Stimulated activated CD4-positive, alpha-beta T cell treated with anti-CD3 and anti-CD28 coated beads, Interleukin-15, amount 100 ng/mL, for 24 hours (primary cell): ENCODE measurements around the gene LEFTY2.
"Not testable (repeated sequence)": the region's sequence is repeated elsewhere in the genome, so short reads cannot be mapped to it uniquely, and the experiment has no call there.

ENCODE experiments used
- DNase-seq: peaks from one replicate; pipeline ENCODE4 v3.0.0-alpha.2; 2020

LEFTY2 gene, protein sequence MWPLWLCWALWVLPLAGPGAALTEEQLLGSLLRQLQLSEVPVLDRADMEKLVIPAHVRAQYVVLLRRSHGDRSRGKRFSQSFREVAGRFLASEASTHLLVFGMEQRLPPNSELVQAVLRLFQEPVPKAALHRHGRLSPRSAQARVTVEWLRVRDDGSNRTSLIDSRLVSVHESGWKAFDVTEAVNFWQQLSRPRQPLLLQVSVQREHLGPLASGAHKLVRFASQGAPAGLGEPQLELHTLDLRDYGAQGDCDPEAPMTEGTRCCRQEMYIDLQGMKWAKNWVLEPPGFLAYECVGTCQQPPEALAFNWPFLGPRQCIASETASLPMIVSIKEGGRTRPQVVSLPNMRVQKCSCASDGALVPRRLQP

DNA sequence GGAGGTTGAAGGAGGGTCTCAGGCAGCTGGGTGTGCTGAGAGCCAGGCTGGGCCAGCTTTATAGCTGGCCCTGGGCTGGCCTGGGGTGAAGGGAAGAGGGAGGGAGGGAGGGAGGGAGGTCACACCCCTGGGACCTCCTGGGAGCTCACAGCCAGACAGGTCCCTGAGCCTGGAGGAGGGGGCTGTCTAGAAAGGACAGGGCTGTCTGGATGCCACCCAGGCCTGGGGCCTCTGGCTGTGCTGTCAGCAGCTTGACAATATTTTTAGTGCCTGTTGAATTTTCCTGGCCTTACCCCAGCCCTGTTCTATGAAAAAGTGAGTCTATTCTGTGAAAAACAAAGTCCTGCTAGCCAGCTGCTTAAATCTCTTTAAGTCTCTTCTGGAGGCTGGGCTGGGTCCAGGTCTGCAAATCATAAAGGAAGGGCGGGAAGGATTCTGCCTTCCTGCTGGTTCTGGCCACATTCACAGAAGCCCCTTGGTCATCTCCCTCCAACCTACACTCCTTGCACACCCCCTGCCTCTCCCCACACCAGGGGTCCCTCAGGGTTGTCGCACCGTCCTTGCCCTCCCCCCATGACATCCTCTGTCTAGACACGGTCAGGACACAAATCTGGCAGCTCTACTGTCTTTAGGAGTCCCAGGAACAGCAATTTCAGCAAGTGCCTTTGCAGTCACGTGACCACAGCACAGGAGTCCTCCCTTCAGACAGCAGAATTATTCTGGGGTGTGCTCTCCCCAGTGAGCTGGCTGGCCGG, at the start of gene LEFTY2:
TSS of gene LEFTY2 (minus strand) at position 34 of the 755 bp plus-strand sequence. CDS start 80 bp downstream, outside the sequence.
- no peak for DNase-seq

DNA sequence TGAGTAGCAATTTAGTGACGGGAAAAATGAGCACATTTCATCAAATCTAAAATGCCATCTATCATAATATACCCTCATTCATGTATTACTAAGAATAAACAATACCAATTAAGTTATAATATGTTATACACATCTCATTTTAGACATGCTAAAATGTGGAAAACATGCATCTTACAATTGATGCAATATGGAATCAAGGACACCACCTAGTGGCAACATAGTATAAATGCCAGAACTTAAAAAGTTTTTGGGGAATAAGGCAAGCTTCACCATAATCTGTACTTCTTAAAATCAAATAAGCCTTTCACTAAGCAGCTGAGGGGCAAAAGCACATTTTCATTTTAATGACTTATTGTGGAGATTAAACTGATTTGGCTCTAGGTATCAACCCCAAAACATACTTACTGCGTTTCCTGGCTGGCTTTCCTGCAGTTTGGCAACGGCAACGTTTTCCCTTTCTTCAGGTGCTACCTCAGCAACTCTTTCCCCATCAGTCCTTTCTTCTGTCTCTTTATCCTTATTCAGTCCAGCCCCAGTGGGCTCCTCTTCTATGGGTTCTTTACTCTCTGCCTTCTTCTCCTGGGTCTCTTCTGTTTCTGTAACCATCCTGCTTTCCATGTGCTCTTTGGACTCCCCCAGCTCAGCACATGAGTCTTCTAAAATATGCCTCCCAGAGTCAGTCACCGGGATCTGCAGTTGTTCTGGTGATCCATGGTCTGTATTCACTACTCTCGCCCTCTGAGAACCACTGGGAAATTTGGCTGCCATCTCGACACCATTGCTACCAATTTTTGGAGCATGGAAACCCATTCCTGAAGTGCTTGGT, 46.7 kb upstream of the LEFTY2 start:
- DNase-seq, result no peak

DNA sequence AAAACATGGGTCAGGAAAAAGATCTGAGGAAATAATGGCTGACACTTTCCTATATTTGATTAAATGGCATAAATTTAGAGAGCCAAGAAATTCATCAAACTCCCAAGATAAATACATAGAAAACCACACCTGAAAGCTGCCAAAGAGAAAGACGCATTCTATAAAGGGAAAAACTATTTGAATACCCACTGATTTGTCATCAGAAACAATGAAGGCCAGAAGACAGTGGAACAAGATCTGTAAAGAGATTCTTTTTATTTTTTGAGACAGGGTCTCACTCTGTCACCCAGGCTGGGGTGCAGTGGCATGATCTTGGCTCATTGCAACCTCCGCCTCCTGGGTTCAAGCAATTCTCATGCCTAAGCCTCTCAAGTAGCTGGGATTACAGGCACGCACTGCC, 40.7 kb upstream of the LEFTY2 start:
- no peak for DNase-seq

DNA sequence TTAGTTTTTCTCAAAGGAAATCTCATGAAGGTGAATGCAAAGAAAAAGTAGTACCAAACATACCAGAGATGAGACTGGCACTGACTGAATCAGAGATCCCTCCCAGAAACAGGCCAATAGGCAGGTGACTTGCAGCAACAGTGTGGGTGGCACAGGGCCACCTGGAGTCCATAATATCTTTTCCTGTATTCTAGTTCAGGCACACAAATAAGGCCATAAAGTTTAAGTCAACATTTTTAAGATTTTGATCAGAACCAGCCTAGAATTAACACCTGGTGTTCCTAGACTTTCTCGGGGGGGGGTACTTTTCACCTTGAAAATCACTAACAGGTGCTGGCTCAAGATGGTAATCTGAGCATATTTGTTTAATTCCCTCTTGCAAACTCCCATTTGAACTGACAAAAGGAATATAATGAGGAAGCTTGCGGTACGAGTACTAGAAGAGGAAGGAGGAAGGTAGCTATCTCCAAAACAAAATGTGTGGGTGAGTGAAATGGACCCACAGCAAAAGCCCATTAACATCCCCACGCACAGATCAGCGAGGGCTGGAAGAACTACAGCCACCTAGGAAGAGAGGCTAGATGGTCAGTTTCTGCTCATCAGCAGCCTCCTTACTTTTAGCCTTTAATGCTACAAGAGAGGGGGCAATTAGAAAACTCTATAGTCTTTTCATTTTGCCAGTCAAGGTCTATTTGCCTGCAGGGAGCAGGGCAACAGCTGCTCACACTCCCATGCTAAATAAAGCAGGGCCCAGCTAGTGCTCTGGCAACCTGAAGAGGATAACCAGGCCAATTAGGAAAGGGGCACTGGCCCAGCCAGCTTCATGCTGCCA, 39.2 kb upstream of the LEFTY2 start:
- DNase-seq, result no peak

DNA sequence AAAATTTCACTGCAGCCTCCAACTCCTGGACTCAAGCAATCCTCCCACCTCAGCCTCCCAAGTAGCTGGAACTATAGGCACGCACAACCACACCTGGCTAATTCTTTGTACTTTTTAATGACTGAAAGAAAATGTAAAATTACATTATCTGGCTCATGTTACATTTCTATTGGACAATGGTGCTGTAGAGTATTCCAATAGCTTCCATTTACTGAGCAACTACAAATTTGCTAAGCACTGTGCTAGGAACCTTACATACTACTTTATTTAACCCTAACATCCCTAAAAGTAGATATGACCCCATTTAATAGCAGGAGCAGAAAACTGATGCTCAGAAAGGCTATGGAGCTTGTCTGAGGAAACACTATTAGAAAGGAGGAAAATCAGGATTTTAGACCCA, 38.4 kb upstream of the LEFTY2 start:
- DNase-seq, result no peak

DNA sequence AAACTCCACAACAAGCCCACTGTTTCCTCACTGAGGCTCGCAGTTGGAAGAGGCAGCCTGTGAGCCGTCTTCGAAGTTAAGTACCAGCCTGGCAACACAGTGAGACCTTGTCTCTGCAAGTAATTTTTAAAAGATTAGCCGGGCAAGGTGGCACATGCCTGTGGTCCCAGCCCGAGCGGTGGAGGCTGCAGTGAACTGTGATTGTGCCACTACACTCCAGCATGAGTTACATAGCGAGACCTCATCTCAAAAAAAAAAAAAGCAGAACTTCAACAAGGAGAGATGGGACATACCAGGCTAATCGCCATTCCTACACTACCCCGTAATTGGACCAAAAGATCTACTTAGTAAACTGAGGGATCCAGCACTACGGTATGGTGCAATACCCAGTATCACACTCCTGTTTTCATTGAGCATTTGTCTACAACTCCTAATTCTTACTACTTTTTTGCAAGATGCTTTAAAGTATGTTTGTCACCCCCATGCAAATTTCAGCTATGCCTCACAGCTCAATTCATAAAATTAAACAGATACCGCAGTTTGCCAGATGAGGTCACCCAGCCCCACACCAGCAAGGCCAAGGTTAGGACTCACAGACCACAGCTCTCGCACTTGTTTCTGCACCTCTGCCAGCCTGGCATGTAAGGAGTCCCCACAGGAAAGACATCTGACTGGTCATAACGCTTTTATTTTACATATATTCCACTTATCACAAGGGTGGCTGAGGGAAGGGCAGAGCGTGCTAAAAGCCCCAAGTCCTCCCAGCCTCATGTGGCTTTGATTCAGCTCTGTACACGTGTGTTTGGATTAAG, 37.1 kb upstream of the LEFTY2 start:
- no peak for DNase-seq

DNA sequence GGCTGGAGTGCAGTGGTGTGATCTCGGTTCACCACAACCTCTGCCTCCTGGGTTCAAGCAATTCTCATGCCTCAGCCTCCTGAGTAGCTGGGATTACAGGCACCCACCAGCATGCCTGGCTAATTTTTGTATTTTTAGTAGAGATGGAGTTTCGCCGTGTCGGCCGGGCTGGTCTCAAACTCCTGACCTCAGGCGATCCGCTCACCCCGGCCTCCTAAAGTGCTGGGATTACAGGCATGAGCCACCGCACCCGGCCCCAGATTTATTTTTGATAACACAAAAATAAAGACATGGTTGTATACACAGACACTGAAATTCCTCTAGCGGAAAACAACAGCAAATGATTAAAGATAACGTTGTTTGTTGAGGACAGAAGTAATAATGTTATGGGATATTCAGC, 34.1 kb upstream of the LEFTY2 start:
- not testable (repeated sequence) for DNase-seq

DNA sequence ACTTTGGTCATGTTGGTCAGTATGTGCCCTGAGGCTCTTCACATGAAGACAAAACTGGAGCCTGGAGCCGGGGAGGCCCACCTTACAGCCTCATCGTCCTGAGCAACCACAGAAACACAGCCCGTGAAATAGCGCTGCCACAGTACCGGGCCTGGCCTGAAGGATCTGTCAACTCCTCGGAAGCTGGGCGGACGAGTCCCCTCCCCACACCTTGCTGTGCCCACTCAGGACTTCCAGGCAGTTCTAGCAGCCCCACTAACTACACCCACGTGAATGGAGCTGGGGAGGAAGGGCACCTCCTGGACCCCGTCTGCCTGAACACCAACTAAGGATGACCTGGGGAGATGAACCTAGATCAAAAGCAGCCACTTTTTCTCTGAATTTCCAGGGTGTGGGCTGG, 33.4 kb upstream of the LEFTY2 start:
- DNase-seq, result no peak

DNA sequence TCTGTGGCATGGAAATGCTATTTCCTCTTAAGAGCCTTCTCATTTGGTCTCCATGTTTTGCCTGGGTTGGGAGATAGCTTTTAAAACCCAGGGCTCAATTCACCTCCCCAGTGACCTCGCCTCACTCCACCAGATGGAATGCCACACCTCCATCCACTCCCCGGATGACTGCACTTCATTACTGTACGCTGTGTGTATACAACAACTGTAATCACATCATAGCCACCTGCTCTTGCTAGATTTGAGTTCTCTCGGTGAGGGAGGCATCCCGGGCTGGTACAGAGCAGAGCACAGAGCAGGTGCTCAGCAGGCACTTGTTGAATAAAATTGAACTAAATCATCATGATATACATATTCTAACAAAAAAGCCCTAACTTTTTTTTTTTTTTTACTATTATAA, 32.1 kb upstream of the LEFTY2 start:
- DNase-seq, result no peak

DNA sequence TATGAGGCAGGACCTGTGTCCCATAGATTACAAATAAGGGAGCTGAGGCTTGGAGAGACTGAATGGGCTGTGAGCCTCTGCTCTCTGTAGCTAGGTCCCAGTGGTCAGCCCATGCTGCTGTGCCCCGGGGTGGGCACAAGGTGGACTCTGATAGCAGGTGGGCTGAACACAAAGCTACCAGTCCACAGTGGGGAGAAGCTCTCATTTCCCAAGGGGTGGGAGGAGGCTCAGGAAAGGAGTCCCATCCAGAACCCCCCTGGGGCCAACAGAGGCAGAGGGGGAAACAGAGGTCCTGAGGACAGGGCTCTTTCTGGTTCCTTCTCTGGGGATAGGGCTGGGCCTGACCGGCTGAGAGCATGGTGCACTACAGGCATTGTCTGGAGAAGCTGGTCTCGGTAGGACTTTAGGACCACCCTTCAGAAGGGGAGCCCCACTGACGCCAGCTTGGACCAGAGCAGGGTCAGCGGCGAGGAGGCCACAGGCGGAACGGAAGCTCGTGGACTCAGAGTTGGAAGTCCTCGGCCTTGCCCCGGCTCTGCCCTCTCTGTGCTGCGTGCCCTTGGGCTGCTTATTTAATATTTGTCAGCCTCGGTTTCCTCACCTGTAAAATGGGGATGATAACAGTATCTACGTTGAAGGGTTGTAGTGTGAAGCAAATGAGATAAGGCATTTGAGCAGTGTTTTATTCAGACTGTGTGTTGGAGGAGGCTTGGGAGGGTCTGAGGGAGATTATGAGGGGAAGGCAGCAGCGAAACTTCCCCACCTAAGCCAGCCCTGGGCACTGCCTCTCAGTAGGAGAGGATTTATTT, 31.5 kb upstream of the LEFTY2 start:
- no peak for DNase-seq

DNA sequence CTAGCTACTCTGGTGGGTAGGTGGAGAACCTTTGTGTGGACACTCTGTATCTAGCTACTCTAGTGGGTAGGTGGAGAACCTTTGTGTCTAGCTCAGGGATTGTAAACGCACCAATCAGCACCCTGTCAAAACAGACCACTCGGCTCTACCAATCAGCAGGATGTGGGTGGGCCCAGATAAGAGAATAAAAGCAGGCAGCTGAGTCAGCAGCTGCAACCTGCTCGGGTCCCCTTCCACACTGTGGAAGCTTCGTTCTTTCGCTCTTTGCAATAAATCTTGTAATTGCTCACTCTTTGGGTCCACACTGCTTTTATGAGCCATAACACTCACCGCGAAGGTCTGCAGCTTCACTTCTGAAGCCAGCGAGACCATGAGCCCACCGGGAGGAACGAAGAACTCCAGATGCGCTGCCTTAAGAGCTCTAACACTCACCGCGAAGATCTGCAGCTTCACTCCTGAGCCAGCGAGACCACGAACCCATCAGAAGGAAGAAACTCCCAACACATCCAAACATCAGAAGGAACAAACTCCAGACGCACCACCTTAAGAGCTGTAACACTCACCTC, 29.7 kb upstream of the LEFTY2 start:
- not testable (repeated sequence) for DNase-seq

DNA sequence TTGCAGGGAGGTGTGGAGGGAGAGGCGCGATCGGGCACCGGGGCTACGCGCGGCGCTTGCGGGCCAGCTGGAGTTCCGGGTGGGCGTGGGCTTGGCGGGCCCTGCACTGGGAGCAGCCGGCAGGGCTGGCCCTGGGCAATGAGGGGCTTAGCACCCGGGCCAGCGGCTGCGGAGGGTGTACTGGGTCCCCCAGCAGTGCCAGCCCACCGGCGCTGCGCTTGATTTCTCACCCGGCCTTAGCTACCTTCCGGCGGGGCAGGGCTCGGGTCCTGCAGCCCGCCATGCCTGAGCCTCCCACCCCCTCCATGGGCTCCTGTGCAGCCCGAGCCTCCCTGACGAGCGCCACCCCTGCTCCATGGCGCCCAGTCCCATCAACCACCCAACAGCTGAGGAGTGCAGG, 28.7 kb upstream of the LEFTY2 start:
- DNase-seq, result not testable (repeated sequence)

DNA sequence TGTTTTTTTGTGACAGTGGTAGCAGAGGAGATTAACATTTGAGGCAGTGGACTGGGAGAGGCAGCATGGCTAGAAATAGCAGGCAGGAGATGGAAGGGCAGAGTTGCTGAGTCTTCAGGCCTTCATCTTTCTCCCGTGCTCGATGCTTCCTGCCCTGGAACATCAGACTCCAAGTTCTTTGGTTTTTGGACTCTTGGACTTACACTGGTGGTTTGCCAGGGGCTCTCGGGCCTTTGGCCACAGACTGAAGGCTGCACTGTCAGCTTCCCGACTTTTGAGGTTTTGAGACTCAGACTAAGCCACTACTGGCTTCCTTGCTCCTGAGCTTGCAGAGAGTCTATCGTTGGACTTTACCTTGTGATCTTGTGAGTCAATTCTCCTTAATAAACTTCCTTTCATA, 24.2 kb upstream of the LEFTY2 start:
- DNase-seq, result no peak

DNA sequence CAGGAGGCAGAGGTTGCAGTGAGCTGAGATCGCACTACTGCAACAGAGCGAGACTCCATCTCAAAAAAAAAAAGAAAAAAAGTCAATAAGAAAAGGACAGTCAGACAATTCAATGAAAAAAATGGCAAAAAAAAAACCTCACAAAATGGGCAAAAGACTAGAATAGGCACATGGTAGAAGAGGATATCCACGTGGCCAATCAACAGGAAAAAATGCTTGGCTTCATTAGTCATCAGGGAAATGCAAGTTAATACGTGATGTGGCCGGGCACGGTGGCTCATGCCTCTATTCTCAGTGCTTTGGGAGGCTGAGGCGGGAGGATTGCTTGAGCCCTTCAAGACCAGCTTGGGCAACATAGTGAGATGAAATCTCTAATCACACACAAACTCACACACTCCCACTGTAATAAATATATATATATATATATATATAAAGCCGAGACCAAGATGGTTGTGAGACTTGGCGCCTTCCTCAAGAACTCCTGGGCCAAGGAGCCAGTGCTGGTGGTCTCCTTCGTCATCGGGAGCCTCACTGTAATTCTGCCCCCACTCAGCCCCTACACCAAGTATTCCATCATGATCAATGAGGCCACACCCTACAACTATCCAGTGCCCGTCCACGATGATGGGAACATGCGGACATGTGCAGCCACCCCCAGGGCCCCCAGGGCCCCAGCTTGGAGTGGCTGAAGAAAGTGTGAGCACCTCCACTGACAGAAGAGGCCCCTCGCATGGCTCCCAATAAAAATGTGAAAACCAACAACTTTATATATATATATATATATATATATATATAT, 22.9 kb upstream of the LEFTY2 start:
- no peak for DNase-seq

DNA sequence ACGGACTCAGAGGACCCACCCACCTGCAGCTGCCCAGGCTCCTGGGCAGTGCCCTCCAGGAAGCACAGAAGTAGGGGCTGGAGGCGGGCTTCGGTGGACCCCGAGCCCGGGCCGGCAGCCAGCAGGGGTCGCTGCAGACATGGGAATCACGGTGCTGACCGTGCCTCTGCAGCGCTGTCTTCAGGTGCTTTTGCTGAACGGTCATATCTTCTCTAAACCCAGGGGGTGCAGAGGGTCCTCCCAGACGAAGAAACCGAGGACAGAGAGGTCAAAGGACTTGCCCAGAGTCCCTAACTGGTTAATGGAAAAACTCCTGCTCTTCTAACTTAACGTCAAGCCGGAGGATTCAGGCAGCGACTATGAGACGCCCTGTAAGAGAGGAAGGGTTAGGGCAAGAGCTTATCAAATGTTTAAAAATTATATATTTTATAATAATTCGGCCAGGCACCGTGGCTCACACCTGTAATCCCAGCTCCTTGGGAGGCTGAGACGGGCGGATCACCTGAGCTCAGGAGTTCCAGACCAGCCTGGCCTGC, 21.5 kb upstream of the LEFTY2 start:
- peak; percentile 80 for DNase-seq

DNA sequence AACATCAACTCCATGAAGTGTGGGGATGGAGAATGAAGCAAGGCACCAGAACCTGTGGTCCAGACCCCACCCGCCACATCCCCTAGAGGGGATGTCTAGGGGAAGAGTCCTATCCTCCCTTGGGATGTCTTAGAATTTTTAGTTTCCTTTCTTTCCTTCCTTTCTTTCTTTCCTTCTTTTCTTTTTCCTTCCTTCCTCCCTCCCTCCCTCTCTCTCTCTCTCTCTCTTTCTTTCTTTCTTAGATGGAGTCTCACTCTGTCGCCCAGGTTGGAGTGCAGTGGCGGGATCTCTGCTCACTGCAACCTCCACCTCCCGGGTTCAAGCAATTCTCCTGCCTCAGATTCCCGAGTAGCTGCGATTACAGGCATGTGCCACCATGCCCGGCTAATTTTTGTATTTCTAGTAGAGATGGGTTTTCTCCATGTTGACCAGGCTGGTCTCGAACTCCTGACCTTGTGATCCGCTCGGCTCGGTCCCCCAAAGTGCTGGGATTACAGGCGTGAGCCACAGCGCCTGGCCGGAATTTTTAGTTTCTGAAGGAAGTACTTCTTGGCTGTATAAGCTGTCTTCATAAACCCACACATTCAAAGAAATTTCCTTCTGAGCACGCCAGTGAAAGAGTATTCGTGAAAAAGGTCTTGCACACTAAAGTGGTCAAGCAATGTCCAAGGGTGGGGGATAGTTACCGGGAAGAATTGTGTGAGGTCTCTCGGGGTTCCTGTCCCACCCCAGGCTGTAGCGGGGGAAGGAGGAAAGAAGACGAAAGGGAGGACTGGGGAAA, 20.8 kb upstream of the LEFTY2 start:
- no peak for DNase-seq

DNA sequence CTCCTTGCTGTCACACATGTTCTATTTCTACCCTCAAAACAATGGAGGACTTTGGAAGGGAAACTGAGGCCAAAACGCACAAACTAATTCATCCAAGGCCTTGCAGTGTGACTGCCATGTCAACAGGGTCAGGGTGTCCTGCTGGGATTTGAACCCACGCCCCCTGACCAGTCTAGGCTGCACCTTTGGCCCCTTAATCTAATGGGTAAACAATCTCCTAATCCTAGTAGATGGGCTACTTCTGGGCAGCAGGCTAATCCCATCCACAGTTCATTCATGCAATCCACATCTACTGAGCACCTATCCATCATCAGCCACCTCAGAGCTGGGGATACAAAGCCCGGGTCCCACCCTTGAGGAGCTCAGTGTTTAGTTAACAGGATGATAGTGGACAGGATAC, 17.0 kb upstream of the LEFTY2 start:
- no peak for DNase-seq

DNA sequence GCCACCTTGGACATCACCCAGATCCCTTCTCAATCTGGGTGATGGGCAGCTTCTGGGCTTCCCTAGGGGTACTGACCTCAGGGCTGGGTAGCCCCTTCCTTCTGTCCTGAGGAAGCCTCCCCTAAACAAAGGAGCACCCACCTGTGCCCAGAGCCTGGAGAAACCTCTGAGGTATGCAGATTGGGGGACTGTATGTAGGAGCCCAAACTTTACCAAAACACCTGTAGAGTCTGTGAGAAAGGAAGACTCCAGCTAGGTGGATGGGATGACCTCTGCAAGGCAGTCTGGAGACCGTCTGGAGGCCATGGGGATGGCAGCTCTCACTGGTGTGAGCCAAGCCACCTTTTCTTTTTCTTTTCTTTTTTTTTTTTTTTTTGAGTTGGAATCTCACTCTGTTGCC, 13.7 kb upstream of the LEFTY2 start:
- no peak for DNase-seq
